HG03060 (cell line): ENCODE results near the gene PFKM.
A peak's percentile ranks its signal among the peaks of the same experiment; 100 is the strongest.
"Not testable (repeated sequence)": the region's sequence is repeated elsewhere in the genome, so short reads cannot be mapped to it uniquely, and the experiment has no call there.

Source experiments
- ATAC-seq: cut with Tn5 transposase; IDR thresholded peaks from one replicate; pipeline ENCODE4 v1.9.1; 2021; ENCODE audit warnings: low read depth, moderate number of reproducible peaks; ENCODE audit not compliant: unreplicated experiment

PFKM gene

GRCh38 chr12:48155786-48156185 lies 36.6 kb downstream of the PFKM start:
- not testable (repeated sequence) for ATAC-seq

DNA sequence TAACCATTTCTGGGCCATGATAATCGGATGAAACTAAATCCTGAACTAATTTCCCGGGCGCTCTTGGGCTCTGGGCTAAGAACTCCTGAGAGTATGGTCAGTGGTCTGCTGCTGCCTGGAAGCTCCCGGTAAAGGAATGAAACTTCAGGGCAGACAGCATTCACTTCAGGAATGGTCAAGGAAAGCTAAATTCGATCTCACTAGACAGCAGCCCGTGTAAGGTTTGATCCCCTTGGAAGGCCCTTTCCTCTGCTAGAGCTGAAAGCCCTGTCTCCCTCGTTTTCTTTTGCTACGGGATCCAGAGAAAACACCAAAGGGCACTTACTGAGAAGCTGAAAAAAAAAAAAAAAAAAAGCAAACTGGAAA lies 37.5 kb downstream of the PFKM start:
- no peak for ATAC-seq

DNA sequence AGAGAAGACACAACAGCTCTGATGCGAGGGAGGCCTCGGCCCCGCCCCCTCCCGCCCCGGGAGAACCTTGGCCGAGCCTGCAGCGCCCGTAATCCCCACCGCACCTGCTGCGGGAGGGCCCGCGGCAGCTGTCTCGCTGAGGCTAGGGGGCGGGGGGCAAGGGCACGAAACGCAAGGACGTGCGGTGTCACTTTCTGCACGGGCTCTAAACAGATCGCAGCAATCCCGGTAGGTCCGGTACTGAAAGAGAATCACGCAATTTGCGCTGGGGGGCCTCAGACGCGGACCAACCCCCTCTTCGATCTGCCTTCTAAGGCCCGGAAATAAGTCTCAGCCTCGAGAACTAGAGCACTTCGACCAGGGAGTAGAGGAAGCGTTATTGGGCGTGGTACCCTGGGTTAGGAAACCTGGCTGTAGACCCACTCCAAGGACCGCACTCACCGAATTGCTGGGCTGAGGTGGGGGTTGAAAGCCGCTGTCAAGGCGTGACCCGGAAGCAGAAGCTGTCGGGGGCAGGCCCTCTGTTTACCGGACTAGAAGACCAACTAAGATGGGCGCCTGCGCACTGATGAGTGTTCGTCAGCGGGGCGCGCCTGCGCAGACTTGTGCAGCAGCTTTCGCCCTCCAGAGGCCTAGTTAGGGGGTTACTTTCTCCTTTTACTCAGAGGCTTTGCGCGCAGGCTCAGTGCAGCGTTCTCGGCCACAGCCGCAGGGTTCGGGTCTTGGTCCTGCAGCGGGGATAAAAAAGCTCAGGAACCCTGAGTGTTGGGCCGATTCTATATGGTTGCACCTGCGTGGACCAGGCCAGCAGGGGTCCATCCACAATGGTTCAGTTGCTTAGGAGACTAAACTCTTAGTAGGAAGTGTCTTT lies 38.1 kb downstream of the PFKM start, which contains the start of gene ASB8:
ASB8 (minus strand) TSS at position 498 of the 871 bp plus-strand sequence. CDS start 4,019 bp downstream, outside the sequence.
- ATAC-seq = peak; percentile 95

DNA sequence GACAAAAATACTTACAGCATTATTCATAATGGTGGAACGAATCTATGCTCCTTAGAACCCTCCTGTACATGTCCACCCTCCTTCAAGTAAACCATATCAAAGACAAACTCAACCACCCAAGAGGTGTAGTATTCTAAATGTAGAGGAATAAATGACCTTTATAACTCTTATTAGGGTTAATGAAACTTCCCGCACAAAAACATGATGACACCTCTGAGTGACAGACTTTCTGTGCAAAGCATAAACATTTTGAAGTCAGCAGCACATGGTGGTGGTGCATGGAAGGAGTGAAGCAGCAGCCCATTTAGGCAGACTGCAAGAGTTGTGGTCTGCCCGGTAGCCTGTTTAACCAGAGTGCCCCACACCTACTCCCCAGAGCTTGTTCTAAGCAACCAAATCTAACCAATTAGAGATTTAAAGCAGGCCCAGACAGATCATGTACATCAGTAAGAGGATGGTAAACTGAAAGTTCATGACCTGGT lies 38.8 kb downstream of the PFKM start:
- no peak for ATAC-seq

DNA sequence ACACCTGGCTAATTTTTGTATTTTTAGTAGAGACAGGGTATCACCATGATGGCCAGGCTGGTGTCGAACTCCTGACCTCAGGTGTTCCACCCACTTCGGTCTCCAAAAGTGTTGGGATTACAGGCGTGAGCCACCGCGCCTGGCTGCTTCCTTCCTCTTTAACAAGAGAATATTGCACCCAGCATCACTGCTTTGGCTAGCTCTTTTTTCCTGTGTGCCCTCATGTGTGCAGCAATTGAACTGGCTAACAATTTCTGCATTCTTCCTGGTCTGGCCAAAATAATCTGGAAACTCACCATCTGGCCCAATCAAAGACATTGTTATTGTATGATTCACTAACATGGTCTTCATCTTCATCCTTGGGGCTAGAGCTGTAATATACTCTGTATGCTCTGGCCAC lies 40.9 kb downstream of the PFKM start:
- no peak for ATAC-seq

DNA sequence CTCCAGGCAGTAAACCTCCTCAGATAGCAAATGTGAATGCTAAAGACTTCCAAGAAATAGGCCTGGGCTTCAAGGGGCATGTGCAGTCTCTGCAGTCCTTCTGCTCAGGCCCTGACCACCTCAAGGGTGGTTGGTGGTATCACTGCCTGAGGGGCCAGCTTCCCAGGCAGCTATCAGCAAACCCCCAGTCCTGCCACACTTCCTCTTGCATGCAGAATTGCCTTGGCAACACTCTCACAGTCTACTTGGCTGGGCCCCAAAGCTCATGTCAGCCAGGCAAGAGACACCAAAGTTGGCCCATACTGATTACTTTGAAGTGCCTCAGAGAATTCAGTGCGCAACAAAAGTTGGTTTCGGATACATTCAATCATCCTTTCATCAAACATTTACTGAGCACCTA lies 41.6 kb downstream of the PFKM start:
- no peak for ATAC-seq

GRCh38 chr12:48163150-48163747 lies 44.1 kb downstream of the PFKM start:
- ATAC-seq = no peak

- no peak for ATAC-seq
These were observed 45.3 kb downstream of the PFKM start for GRCh38 chr12:48164451-48164850.

- ATAC-seq = no peak
These were observed 46.2 kb downstream of the PFKM start for GRCh38 chr12:48165089-48165981.

DNA sequence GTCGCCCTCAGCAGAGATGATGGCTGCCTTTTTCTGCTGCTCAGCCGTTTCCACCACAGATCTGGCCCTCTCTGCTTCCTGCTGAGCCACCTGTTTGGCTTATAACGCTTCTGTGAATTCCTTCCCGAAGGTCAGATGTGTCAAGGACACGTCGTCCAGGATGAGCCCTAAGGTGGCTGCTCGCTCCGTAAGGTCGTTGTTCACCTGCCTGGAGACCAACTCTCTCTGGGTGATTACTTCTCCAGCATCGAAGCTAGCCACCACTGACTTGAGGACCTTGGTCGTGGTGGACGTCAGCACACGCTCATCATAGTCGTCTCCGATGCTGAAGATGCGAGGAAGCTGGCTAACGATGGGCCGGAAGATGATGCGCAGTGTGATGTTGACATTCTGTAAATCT lies 49.8 kb downstream of the PFKM start:
- no peak for ATAC-seq

- no peak for ATAC-seq
These were observed 56.7 kb downstream of the PFKM start for GRCh38 chr12:48175613-48176416.

DNA sequence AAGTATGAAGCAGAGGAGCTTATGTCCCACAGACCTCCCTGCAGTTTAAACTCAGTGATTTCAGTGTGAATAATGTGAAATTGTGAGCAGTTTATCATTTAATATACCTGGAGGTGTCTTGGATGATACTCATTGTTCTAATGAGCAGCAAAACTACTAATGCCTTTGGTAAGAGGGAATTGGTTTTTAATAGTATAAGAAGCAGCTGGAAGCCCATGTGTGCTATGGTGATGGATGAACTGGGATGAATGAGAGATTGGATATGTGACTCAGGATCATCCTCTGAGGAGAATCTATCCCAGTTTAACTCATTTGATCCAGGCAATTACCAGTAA lies 57.2 kb downstream of the PFKM start:
- ATAC-seq = no peak

DNA sequence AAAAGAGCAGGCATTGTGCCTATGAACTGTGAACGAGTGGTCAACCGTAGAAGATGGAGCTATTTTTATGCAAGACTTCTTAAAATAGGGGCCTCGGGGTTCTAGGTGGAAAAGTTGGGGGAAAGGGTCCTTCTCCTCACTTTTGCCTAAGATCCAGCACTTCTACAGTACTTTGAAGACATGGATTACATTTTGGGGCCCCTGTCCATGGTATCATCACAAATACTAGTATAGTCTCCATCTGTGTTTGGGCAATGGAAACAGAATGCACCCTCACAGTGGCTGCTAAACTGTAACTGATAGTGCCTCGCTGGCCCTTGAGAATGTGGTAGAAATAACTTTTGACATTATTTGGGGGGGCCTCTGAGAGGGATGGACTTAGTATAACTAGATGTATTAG lies 58.8 kb downstream of the PFKM start:
- no peak for ATAC-seq

GRCh38 chr12:48179466-48179865 lies 60.3 kb downstream of the PFKM start:
- no peak for ATAC-seq

- no peak for ATAC-seq
These were observed 61.3 kb downstream of the PFKM start for GRCh38 chr12:48180424-48180823.

- no peak for ATAC-seq
These were observed 61.8 kb downstream of the PFKM start for GRCh38 chr12:48180857-48181495.

DNA sequence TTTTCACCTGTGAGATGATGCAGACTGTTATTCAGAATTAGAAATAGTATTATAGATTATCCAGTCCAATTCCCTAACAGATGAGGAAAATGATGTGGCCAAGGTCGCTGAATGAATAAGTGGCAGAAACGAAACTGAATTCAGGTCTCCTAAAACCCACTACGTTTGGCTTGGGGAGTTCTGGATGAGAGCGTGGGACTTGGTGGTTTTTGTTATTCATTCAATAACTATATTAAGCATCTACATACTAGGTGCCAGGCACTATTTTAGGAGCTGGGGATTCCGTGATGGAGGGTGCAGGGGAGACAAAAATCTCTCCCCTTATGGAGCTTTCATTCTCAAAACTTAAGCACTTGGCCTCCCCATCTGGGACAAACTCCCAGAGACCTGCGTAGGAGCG lies 63.5 kb downstream of the PFKM start:
- no peak for ATAC-seq

GRCh38 chr12:48183091-48183875 lies 64.1 kb downstream of the PFKM start, which contains the start of gene CCDC184:
Gene CCDC184 (plus strand): TSS chr12:48183644. CDS start chr12:48184123, 479 bp downstream.
- ATAC-seq = no peak
